ENCODE results near the gene RTP3.

RTP3 gene

GRCh38 chr3:46480491-46481195 is 17.1 kb upstream of the RTP3 start:
- H3K4me2 ChIP-seq (ENCODE audit: low read depth, low read length, poor library complexity, severe bottlenecking) = no peak overlapping the region
- no peaks in the 10 kb centered on the region for H3K9me2 ChIP-seq (replicated peaks; ENCODE audit: insufficient read depth, low read length)
- TF ChIP-seq CTCF (IDR thresholded peaks at IDR 0.05; ENCODE audit: insufficient read depth, low read length, poor library complexity, severe bottlenecking) (no peak), EZH2phosphoT487 (conservative IDR thresholded peaks at IDR 0.05; ENCODE audit: low read length) (no peak)
- no peaks in the 10 kb centered on the region for H4K20me1 ChIP-seq (ENCODE audit: low read depth, low read length)
- no peak overlapping the region for H3K9ac ChIP-seq (ENCODE audit: low read length)
- no peaks in the 10 kb centered on the region for H3K27me3 ChIP-seq (ENCODE audit: low read length)
- H2AFZ ChIP-seq (ENCODE audit: low read depth, low read length, severe bottlenecking) = no peak overlapping the region
- no peaks in the 10 kb centered on the region for H3K36me3 ChIP-seq (ENCODE audit: low read length)
- H3K9me3 ChIP-seq (ENCODE audit: insufficient read depth, low read length) = no peaks in the 10 kb centered on the region
- no peaks in the 10 kb centered on the region for H3K79me2 ChIP-seq (ENCODE audit: insufficient read depth, low read length)
- H3F3A ChIP-seq (ENCODE audit: insufficient read depth) = no peaks in the 10 kb centered on the region
- no peak overlapping the region for H3K4me3 ChIP-seq (ENCODE audit: insufficient read depth, low read length, poor library complexity, severe bottlenecking)
- H3K27ac ChIP-seq (ENCODE audit: low read depth, low read length) = no peak overlapping the region

GRCh38 chr3:46481636-46482035 is 16.1 kb upstream of the RTP3 start:
- no peak overlapping the region for H3K4me3 ChIP-seq (ENCODE audit: insufficient read depth, low read length, poor library complexity, severe bottlenecking)

GRCh38 chr3:46482632-46483350 is 15.0 kb upstream of the RTP3 start:
- TF ChIP-seq CTCF (IDR thresholded peaks at IDR 0.05; ENCODE audit: insufficient read depth, low read length, poor library complexity, severe bottlenecking) (no peak), EZH2phosphoT487 (conservative IDR thresholded peaks at IDR 0.05; ENCODE audit: low read length) (no peak)
- H3F3A ChIP-seq (ENCODE audit: insufficient read depth) = no peaks in the 10 kb centered on the region
- H3K4me3 ChIP-seq (ENCODE audit: insufficient read depth, low read length, poor library complexity, severe bottlenecking) = no peak overlapping the region
- no peaks in the 10 kb centered on the region for H3K9me2 ChIP-seq (replicated peaks; ENCODE audit: insufficient read depth, low read length)
- H3K9ac ChIP-seq (ENCODE audit: low read length) = no peak overlapping the region
- no peak overlapping the region for H3K27ac ChIP-seq (ENCODE audit: low read depth, low read length)
- H3K9me3 ChIP-seq (ENCODE audit: insufficient read depth, low read length) = no peaks in the 10 kb centered on the region
- H3K36me3 ChIP-seq (ENCODE audit: low read length) = no peaks in the 10 kb centered on the region
- no peak overlapping the region for H3K4me2 ChIP-seq (ENCODE audit: low read depth, low read length, poor library complexity, severe bottlenecking)
- no peak overlapping the region for H2AFZ ChIP-seq (ENCODE audit: low read depth, low read length, severe bottlenecking)
- H4K20me1 ChIP-seq (ENCODE audit: low read depth, low read length) = no peaks in the 10 kb centered on the region
- no peaks in the 10 kb centered on the region for H3K79me2 ChIP-seq (ENCODE audit: insufficient read depth, low read length)
- no peaks in the 10 kb centered on the region for H3K27me3 ChIP-seq (ENCODE audit: low read length)

More at GRCh38 chr3:46481636-46482035, 16.1 kb upstream of the RTP3 start:
- H2AFZ ChIP-seq (ENCODE audit: low read depth, low read length, severe bottlenecking) = no peak overlapping the region
- H4K20me1 ChIP-seq (ENCODE audit: low read depth, low read length) = no peaks in the 10 kb centered on the region
- no peaks in the 10 kb centered on the region for H3K9me3 ChIP-seq (ENCODE audit: insufficient read depth, low read length)
- no peaks in the 10 kb centered on the region for H3K9me2 ChIP-seq (replicated peaks; ENCODE audit: insufficient read depth, low read length)
- no peak overlapping the region for H3K4me2 ChIP-seq (ENCODE audit: low read depth, low read length, poor library complexity, severe bottlenecking)
- H3K27ac ChIP-seq (ENCODE audit: low read depth, low read length) = no peak overlapping the region
- no peak overlapping the region for H3K9ac ChIP-seq (ENCODE audit: low read length)
- H3K36me3 ChIP-seq (ENCODE audit: low read length) = no peaks in the 10 kb centered on the region
- H3K27me3 ChIP-seq (ENCODE audit: low read length) = no peaks in the 10 kb centered on the region
- TF ChIP-seq EZH2phosphoT487 (conservative IDR thresholded peaks at IDR 0.05; ENCODE audit: low read length) = no peak
- no peak for TF ChIP-seq CTCF (IDR thresholded peaks at IDR 0.05; ENCODE audit: insufficient read depth, low read length, poor library complexity, severe bottlenecking)
- H3K79me2 ChIP-seq (ENCODE audit: insufficient read depth, low read length) = no peaks in the 10 kb centered on the region
- H3F3A ChIP-seq (ENCODE audit: insufficient read depth) = no peaks in the 10 kb centered on the region

All from SU-DHL-6 (cell line).